Mammary epithelial cell (primary cell): ENCODE results near the gene IFT43.

Experiments
- CTCF ChIP-seq, 2 donors: IDR thresholded peaks in 1 of 2; conservative IDR thresholded peaks in 1 of 2; 2 replicates each; pipeline ENCODE4 v1.5.1; 2011 to 2012; ENCODE audit warnings: inconsistent platforms in 2 of 2, low read length in 2 of 2, mild to moderate bottlenecking in 2 of 2, control low read depth in 1 of 2, low read depth in 1 of 2; ENCODE audit not compliant: insufficient read depth in 1 of 2; ENCODE audit errors: extremely low read depth in 1 of 2
- EZH2 ChIP-seq: IDR thresholded peaks from 2 replicates; pipeline ENCODE4 v1.6.1; 2012; ENCODE audit warnings: low read length, inconsistent platforms, borderline replicate concordance

GRCh38 chr14:76121089-76121748 lies 135.7 kb downstream of the IFT43 start:
- TF ChIP-seq CTCF (conservative IDR thresholded peaks at IDR 0.05 in 1 of 2, IDR thresholded peaks at IDR 0.05 in 1 of 2; ENCODE audit: extremely low read depth in 1 of 2, insufficient read depth in 1 of 2, low read depth in 1 of 2, low read length in 2 of 2): no peak
- no peak for TF ChIP-seq EZH2
